OCI-LY1 (cell line): ENCODE data around the gene FRA10AC1.

Source experiments
- H2AFZ ChIP-seq: fragments of 200-600 bp; sonication (generic), shearing (Covaris generic); 2 replicates; pipeline ENCODE4 v1.6.0; 2014; ENCODE audit warnings: antibody characterized with exemption, mild to moderate bottlenecking, low read length
- H3F3A ChIP-seq: fragments of 200-600 bp; sonication (generic), shearing (Covaris generic); 2 replicates; pipeline ENCODE4 v1.6.0; 2014; ENCODE audit warnings: mild to moderate bottlenecking, antibody characterized with exemption, low read length, moderate library complexity; ENCODE audit not compliant: insufficient read depth
- H3K27ac ChIP-seq: fragments of 200-600 bp; sonication (generic); 2 replicates; pipeline ENCODE4 v1.5.1; 2014; ENCODE audit warnings: low read length, mixed run types, mild to moderate bottlenecking, low read depth; ENCODE audit not compliant: poor library complexity, severe bottlenecking
- H3K27me3 ChIP-seq: fragments of 200-600 bp; sonication (generic); 2 replicates; pipeline ENCODE4 v1.6.0; 2014; ENCODE audit warnings: antibody characterized with exemption, mild to moderate bottlenecking, low read length, moderate library complexity; ENCODE audit not compliant: insufficient read depth
- H3K36me3 ChIP-seq: fragments of 200-600 bp; sonication (generic); 2 replicates; pipeline ENCODE4 v1.6.1; 2014; ENCODE audit warnings: mild to moderate bottlenecking, antibody characterized with exemption, low read length, moderate library complexity, mixed read lengths; ENCODE audit not compliant: insufficient read depth
- H3K4me1 ChIP-seq: fragments of 200-600 bp; sonication (generic); 2 replicates; pipeline ENCODE4 v1.5.1; 2014; ENCODE audit warnings: mild to moderate bottlenecking, low read length, moderate library complexity; ENCODE audit not compliant: insufficient read depth, severe bottlenecking
- H3K4me2 ChIP-seq: fragments of 200-600 bp; sonication (generic), shearing (Covaris generic); 2 replicates; pipeline ENCODE4 v1.6.1; 2014; ENCODE audit warnings: low read length
- H3K4me3 ChIP-seq: fragments of 200-600 bp; sonication (generic); 2 replicates; pipeline ENCODE4 v1.5.1; 2014; ENCODE audit warnings: low read length, low read depth, mild to moderate bottlenecking, mixed read lengths; ENCODE audit not compliant: poor library complexity, severe bottlenecking
- H3K79me2 ChIP-seq: fragments of 200-600 bp; shearing (Covaris generic); 2 replicates; pipeline ENCODE4 v1.6.1; 2016; ENCODE audit warnings: mixed run types, low read length, mixed read lengths; ENCODE audit not compliant: insufficient read depth
- H3K9ac ChIP-seq: fragments of 200-600 bp; sonication (generic), shearing (Covaris generic); 2 replicates; pipeline ENCODE4 v1.6.1; 2014; ENCODE audit warnings: mild to moderate bottlenecking, low read length, mixed read lengths
- H3K9me2 ChIP-seq: fragments of 200-600 bp; sonication (generic), shearing (Covaris generic); 2 replicates; pipeline ENCODE4 v1.6.1; 2014; ENCODE audit warnings: low read depth, mild to moderate bottlenecking, low read length, mixed read lengths
- H3K9me3 ChIP-seq: fragments of 200-600 bp; shearing (Covaris generic); 2 replicates; pipeline ENCODE4 v1.6.1; 2014; ENCODE audit warnings: low read length, mixed read lengths
- H4K20me1 ChIP-seq: fragments of 200-600 bp; sonication (generic), shearing (Covaris generic); 2 replicates; pipeline ENCODE4 v1.6.0; 2016; ENCODE audit warnings: mild to moderate bottlenecking, low read length; ENCODE audit not compliant: insufficient read depth
- EZH2 ChIP-seq: fragments of 200-600 bp; sonication (generic), shearing (Covaris generic); IDR thresholded peaks from 2 replicates; pipeline ENCODE4 v1.8.0; 2017; ENCODE audit warnings: borderline replicate concordance, mixed run types, mild to moderate bottlenecking, antibody characterized with exemption, low read length, moderate library complexity, mixed read lengths
- TF ChIP-seq, protein P1 (sequence below): fragments of 200-600 bp; sonication (generic), shearing (Covaris generic); IDR thresholded peaks from 2 replicates; pipeline ENCODE4 v1.5.1; 2017; ENCODE audit warnings: mild to moderate bottlenecking, antibody characterized with exemption, low read length, moderate library complexity, mixed read lengths

The FRA10AC1 gene

DNA sequence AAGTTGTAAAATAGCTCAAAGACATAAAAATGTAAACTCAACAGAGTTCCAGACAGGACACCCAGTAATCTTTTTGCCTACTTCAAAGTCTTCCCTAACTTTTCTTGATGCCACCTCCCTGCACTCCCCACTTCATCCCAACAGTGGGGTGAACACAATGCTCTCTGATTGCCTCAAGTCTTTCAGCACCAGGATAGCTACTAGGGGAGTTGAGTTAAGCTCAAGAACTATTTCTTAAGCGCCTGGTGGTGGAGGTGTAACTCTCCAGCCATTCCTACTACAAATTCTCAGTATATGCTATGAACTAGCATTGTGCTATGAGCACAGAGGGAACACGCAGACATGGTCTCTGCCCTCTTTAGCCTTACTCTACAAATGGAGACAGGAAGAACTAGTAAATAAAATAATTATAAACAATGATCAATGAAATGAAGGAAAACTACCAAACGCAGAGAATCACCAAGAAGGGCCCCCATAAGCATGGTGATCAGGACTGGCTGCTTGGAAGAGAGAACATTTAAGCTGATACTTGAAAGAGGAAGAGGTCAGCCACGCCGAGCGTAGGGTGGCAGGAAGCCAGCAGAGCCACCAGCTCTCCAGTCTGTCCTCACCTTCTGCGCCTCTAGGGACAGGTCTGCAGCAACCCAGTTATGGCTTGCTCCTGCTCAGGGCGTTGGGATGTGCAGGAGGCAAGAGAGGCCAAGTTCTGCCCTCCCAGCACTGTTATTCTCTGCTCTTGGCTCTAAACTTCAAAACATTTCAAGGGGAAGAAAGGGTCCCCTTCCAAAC, 16.7 kb upstream of the FRA10AC1 start:
- Histone ChIP-seq H3K27me3 (no peaks in the 10 kb centered on the region), H3K9ac (no peak overlapping the region), H3K27ac (no peak overlapping the region), H3K9me2 (no peaks in the 10 kb centered on the region), H3K4me2 (no peak overlapping the region), H3K9me3 (no peaks in the 10 kb centered on the region), H3K4me3 (no peak overlapping the region), H3K79me2 (no peaks in the 10 kb centered on the region), H3K36me3 (no peaks in the 10 kb centered on the region), H3K4me1 (no peaks in the 10 kb centered on the region), H3F3A (no peaks in the 10 kb centered on the region), H4K20me1 (no peaks in the 10 kb centered on the region), H2AFZ (no peak overlapping the region)
- TF ChIP-seq EZH2 = no peak
- TF ChIP-seq, protein P1, sequence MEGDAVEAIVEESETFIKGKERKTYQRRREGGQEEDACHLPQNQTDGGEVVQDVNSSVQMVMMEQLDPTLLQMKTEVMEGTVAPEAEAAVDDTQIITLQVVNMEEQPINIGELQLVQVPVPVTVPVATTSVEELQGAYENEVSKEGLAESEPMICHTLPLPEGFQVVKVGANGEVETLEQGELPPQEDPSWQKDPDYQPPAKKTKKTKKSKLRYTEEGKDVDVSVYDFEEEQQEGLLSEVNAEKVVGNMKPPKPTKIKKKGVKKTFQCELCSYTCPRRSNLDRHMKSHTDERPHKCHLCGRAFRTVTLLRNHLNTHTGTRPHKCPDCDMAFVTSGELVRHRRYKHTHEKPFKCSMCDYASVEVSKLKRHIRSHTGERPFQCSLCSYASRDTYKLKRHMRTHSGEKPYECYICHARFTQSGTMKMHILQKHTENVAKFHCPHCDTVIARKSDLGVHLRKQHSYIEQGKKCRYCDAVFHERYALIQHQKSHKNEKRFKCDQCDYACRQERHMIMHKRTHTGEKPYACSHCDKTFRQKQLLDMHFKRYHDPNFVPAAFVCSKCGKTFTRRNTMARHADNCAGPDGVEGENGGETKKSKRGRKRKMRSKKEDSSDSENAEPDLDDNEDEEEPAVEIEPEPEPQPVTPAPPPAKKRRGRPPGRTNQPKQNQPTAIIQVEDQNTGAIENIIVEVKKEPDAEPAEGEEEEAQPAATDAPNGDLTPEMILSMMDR = no peak

DNA sequence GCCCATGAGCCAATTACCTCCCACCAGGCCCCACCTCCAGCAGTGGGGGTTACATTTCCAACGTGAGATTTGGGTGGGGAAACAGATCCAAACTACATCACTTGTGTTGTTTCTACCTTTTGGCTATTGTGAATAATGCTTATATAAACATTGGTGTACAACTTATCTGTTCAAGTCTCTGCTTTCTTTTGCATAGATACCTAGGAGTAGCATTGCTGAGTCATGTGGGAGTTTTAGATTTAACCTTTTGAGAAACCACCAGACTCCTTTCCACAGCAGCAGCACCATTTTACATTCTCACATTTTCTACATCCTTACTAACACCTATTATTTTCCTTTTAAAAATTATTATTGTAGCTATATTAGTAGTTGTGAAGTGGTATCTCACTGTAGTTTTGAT, 14.4 kb upstream of the FRA10AC1 start:
- Histone ChIP-seq H3K36me3 (no peaks in the 10 kb centered on the region), H4K20me1 (no peaks in the 10 kb centered on the region), H2AFZ (no peak overlapping the region), H3K4me3 (no peak overlapping the region), H3K27me3 (no peaks in the 10 kb centered on the region), H3K27ac (no peak overlapping the region), H3K9me3 (no peaks in the 10 kb centered on the region), H3K9ac (no peak overlapping the region), H3K79me2 (no peaks in the 10 kb centered on the region), H3K9me2 (no peaks in the 10 kb centered on the region), H3K4me1 (no peaks in the 10 kb centered on the region), H3K4me2 (no peak overlapping the region), H3F3A (no peaks in the 10 kb centered on the region)
- TF ChIP-seq EZH2 = no peak
- TF ChIP-seq, protein P1 = no peak

DNA sequence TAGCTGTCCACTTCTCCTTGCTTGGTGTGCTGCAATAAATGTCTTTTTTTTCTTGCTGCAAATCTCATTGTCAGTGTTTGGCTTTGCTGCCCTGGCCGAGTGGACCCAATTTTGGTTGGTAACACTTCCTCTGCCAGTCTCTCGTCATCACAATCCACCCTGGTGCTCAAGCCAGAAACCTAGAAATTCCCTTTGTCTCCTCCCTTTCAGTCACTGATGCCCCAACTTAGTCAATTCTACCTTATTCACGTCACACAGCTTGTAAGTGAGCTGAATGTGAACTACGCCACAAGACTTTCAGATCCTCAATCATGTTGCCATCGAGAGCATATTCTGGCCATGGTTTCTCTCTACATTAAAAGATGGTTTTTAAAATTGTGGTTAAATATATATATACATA, 13.0 kb upstream of the FRA10AC1 start:
- Histone ChIP-seq H3K9me2 (no peaks in the 10 kb centered on the region), H3K4me1 (no peaks in the 10 kb centered on the region), H3K9me3 (no peaks in the 10 kb centered on the region), H4K20me1 (no peaks in the 10 kb centered on the region), H3K4me3 (no peak overlapping the region), H3F3A (no peaks in the 10 kb centered on the region), H3K9ac (no peak overlapping the region), H2AFZ (no peak overlapping the region), H3K4me2 (no peak overlapping the region), H3K27me3 (no peaks in the 10 kb centered on the region), H3K27ac (no peak overlapping the region), H3K79me2 (no peaks in the 10 kb centered on the region), H3K36me3 (no peaks in the 10 kb centered on the region)
- no peak for TF ChIP-seq EZH2
- TF ChIP-seq, protein P1 = no peak
